Neuronal stem cell (in vitro differentiated cells): ENCODE measurements around the gene KDM5A.
"Not testable (repeated sequence)": the region's sequence is repeated elsewhere in the genome, so short reads cannot be mapped to it uniquely, and the experiment has no call there.

Experiments used
- DNase-seq: peaks from one replicate; pipeline ENCODE4 v3.0.0-alpha.2; 2013; ENCODE audit warnings: low spot score
- H2AFZ ChIP-seq: one replicate; pipeline ENCODE4 v1.6.1; 2013; ENCODE audit warnings: mild to moderate bottlenecking, low read length, inconsistent platforms
- H2AK5ac ChIP-seq: 2 replicates; pipeline ENCODE4 v1.6.1; 2013; ENCODE audit warnings: low read depth, mild to moderate bottlenecking, inconsistent platforms, low read length, moderate library complexity, mixed read lengths
- H2BK120ac ChIP-seq: 2 replicates; pipeline ENCODE4 v1.6.1; 2013; ENCODE audit warnings: low read depth, mild to moderate bottlenecking, inconsistent platforms, low read length, moderate library complexity, mixed read lengths
- H2BK12ac ChIP-seq: one replicate; pipeline ENCODE4 v1.6.1; 2013; ENCODE audit warnings: low read length, inconsistent platforms
- H2BK15ac ChIP-seq: 2 replicates; pipeline ENCODE4 v1.6.1; 2013; ENCODE audit warnings: mild to moderate bottlenecking, low read length, inconsistent platforms, mixed read lengths
- H2BK5ac ChIP-seq: one replicate; pipeline ENCODE4 v1.6.1; 2013; ENCODE audit warnings: inconsistent platforms, mild to moderate bottlenecking, low read length, moderate library complexity
- H3K14ac ChIP-seq: one replicate; pipeline ENCODE4 v1.6.1; 2013; ENCODE audit warnings: low read length, inconsistent platforms
- H3K18ac ChIP-seq: 2 replicates; pipeline ENCODE4 v1.6.1; 2013; ENCODE audit warnings: low read length, inconsistent platforms
- H3K23ac ChIP-seq: 2 replicates; pipeline ENCODE4 v1.6.1; 2013; ENCODE audit warnings: low read depth, mild to moderate bottlenecking, mixed read lengths, low read length, inconsistent platforms; ENCODE audit not compliant: poor library complexity
- H3K27ac ChIP-seq: replicated peaks from 3 replicates; pipeline ENCODE4 v1.5.1; 2013; ENCODE audit warnings: low read length, inconsistent platforms
- H3K27me3 ChIP-seq, 3 experiments: 2 replicates each; pipeline ENCODE4 v1.6.1; 2013; ENCODE audit warnings: low read length in 3 of 3, mild to moderate bottlenecking in 2 of 3, inconsistent platforms in 1 of 3, low read depth in 1 of 3, mixed read lengths in 1 of 3, moderate library complexity in 1 of 3; ENCODE audit not compliant: control insufficient read depth in 3 of 3, insufficient read depth in 3 of 3
- H3K36me3 ChIP-seq, 2 donors: replicated peaks in 1 of 2; 2 replicates each; pipeline ENCODE4 v1.6.1; 2013; ENCODE audit warnings: low read length in 2 of 2; ENCODE audit not compliant: control insufficient read depth in 2 of 2, insufficient read depth in 2 of 2
- H3K4ac ChIP-seq: 2 replicates; pipeline ENCODE4 v1.6.1; 2013; ENCODE audit warnings: inconsistent platforms, mild to moderate bottlenecking, low read length, moderate library complexity
- H3K4me1 ChIP-seq, 2 donors: 1 replicate in 1 of 2; 2 replicates in 1 of 2; pipeline ENCODE4 v1.6.1; 2013; ENCODE audit warnings: low read length in 2 of 2, low read depth in 1 of 2; ENCODE audit not compliant: control insufficient read depth in 2 of 2, insufficient read depth in 1 of 2
- H3K4me2 ChIP-seq: one replicate; pipeline ENCODE4 v1.6.1; 2013; ENCODE audit warnings: mild to moderate bottlenecking, low read length, inconsistent platforms; ENCODE audit not compliant: insufficient read depth, poor library complexity, severe bottlenecking
- H3K4me3 ChIP-seq, 2 donors: 2 replicates each; pipeline ENCODE4 v1.5.1; 2013; ENCODE audit warnings: low read length in 2 of 2, mild to moderate bottlenecking in 2 of 2, inconsistent platforms in 1 of 2, moderate library complexity in 1 of 2
- H3K79me1 ChIP-seq: one replicate; pipeline ENCODE4 v1.6.1; 2013; ENCODE audit warnings: low read depth, mild to moderate bottlenecking, inconsistent platforms, low read length, moderate library complexity
- H3K9ac ChIP-seq: one replicate; pipeline ENCODE4 v1.6.1; 2013; ENCODE audit warnings: mild to moderate bottlenecking, low read depth, low read length, inconsistent platforms; ENCODE audit not compliant: poor library complexity
- H3K9me3 ChIP-seq, 2 donors: replicated peaks in 1 of 2; 2 replicates each; pipeline versions ENCODE3 to v1.6.1; 2013; ENCODE audit warnings: low read length in 2 of 2, mild to moderate bottlenecking in 2 of 2, inconsistent platforms in 1 of 2, low read depth in 1 of 2, mixed read lengths in 1 of 2, moderate library complexity in 1 of 2; ENCODE audit not compliant: control insufficient read depth in 2 of 2, insufficient read depth in 1 of 2
- H4K8ac ChIP-seq: one replicate; pipeline ENCODE4 v1.6.1; 2013; ENCODE audit warnings: low read depth, mild to moderate bottlenecking, inconsistent platforms, low read length, moderate library complexity
- H4K91ac ChIP-seq: one replicate; pipeline ENCODE4 v1.6.1; 2013; ENCODE audit warnings: low read length, low read depth, mild to moderate bottlenecking, inconsistent platforms; ENCODE audit not compliant: poor library complexity
- WGBS, 2 donors: extraction: QIAGEN DNeasy Blood & Tissue Kit; methylation state at CpG; one replicate each; pipeline ENCODE4 v1.1.7; 2013; ENCODE audit warnings: missing lambda C conversion rate in 2 of 2, mixed read lengths in 1 of 2; ENCODE audit not compliant: insufficient read length in 2 of 2, insufficient replicate concordance in 1 of 2; ENCODE audit errors: extremely low coverage in 2 of 2; 5-methylcytosine and 5-hydroxymethylcytosine counted together

KDM5A gene

GRCh38 chr12:351197-351596, 37.9 kb downstream of the KDM5A start:
- not testable (repeated sequence) for H4K91ac ChIP-seq, H2BK12ac ChIP-seq, DNase-seq, H2AFZ ChIP-seq, H3K4me3 ChIP-seq, H3K23ac ChIP-seq, H2BK5ac ChIP-seq, H3K14ac ChIP-seq, H3K18ac ChIP-seq, H4K8ac ChIP-seq, H2AK5ac ChIP-seq, H3K27me3 ChIP-seq, H3K9ac ChIP-seq, H2BK120ac ChIP-seq, H3K27ac ChIP-seq, H3K79me1 ChIP-seq, H3K4me1 ChIP-seq, H3K4ac ChIP-seq, H2BK15ac ChIP-seq, H3K4me2 ChIP-seq, H3K9me3 ChIP-seq
- H3K36me3 ChIP-seq = peaks cover 15 to 77% of the 10 kb centered on the region in 2 donors
- WGBS, 2 donors = no CpG with 5 or more reads among the region's 4 CpGs

- WGBS, 2 donors = no CpG with 5 or more reads among the region's 7 CpGs
- not testable (repeated sequence) for H3K4me2 ChIP-seq, H3K9ac ChIP-seq, H2BK15ac ChIP-seq, H3K9me3 ChIP-seq, DNase-seq, H3K18ac ChIP-seq, H4K8ac ChIP-seq, H2BK120ac ChIP-seq, H3K27me3 ChIP-seq, H3K14ac ChIP-seq, H3K27ac ChIP-seq, H2BK12ac ChIP-seq, H2BK5ac ChIP-seq, H3K4me1 ChIP-seq, H3K4ac ChIP-seq, H4K91ac ChIP-seq, H2AK5ac ChIP-seq, H3K4me3 ChIP-seq, H3K79me1 ChIP-seq, H2AFZ ChIP-seq, H3K23ac ChIP-seq
- peaks cover 11 to 69% of the 10 kb centered on the region in 2 donors for H3K36me3 ChIP-seq
These were observed 39.5 kb downstream of the KDM5A start for GRCh38 chr12:349625-350024.

GRCh38 chr12:343036-343435, 46.1 kb downstream of the KDM5A start:
- not testable (repeated sequence) for H2BK12ac ChIP-seq, H3K79me1 ChIP-seq, H3K4me3 ChIP-seq, H3K4me1 ChIP-seq, H3K4me2 ChIP-seq, H2BK5ac ChIP-seq, H2AFZ ChIP-seq, H4K91ac ChIP-seq, H3K23ac ChIP-seq, H3K27ac ChIP-seq, H2BK120ac ChIP-seq, H3K14ac ChIP-seq, DNase-seq, H3K4ac ChIP-seq, H3K27me3 ChIP-seq, H3K9ac ChIP-seq, H4K8ac ChIP-seq, H2BK15ac ChIP-seq, H2AK5ac ChIP-seq, H3K18ac ChIP-seq
- WGBS, 2 donors = no CpG with 5 or more reads among the region's 7 CpGs
- Histone ChIP-seq H3K9me3 (peaks cover 0 to 13% of the 10 kb centered on the region in 2 donors), H3K36me3 (peaks cover 8 to 67% of the 10 kb centered on the region in 2 donors)

GRCh38 chr12:337039-337438, 52.1 kb downstream of the KDM5A start:
- Histone ChIP-seq H3K18ac (no peak overlapping the region), H4K8ac (no peak overlapping the region), H2BK120ac (no peak overlapping the region), H3K27me3 (no peaks in the 10 kb centered on the region), H2AK5ac (no peak overlapping the region), H4K91ac (no peak overlapping the region), H2BK5ac (no peak overlapping the region), H3K4me2 (no peak overlapping the region), H3K36me3 (peaks cover 14 to 94% of the 10 kb centered on the region in 2 donors), H2BK15ac (no peak overlapping the region), H3K27ac (no peak overlapping the region), H3K14ac (no peak overlapping the region), H3K9me3 (peaks cover 0 to 7% of the 10 kb centered on the region in 2 donors), H3K79me1 (no peaks in the 10 kb centered on the region), H3K9ac (no peak overlapping the region), H3K4me1 (no peaks in the 10 kb centered on the region), H2BK12ac (no peak overlapping the region), H3K23ac (no peak overlapping the region), H3K4me3 (no peak overlapping the region), H3K4ac (no peak overlapping the region), H2AFZ (no peak overlapping the region)
- no CpG with 5 or more reads among the region's 6 CpGs for WGBS, 2 donors
- DNase-seq = no peak
